Ectodermal cell (in vitro differentiated cells): Measurements from ENCODE around the gene PDE11A. TPM values are rescaled to one million over a fixed set of nuclear protein-coding genes. Genes with fewer than 3 reads are reported as not detected.
A peak's percentile ranks its signal among the peaks of the same experiment; 100 is the strongest.

ENCODE experiments used
- H3K27ac ChIP-seq: 2 replicates; pipeline ENCODE4 v1.7.0; 2013; ENCODE audit warnings: mild to moderate bottlenecking, low read depth, low read length; ENCODE audit not compliant: insufficient read depth, poor library complexity, severe bottlenecking
- H3K27me3 ChIP-seq: 2 replicates; pipeline ENCODE4 v1.7.0; 2013; ENCODE audit warnings: mild to moderate bottlenecking, low read length; ENCODE audit not compliant: insufficient read depth, control insufficient read depth, poor library complexity, severe bottlenecking
- H3K36me3 ChIP-seq: one replicate; pipeline ENCODE4 v1.7.0; 2013; ENCODE audit warnings: low read length; ENCODE audit not compliant: control insufficient read depth, insufficient read depth
- H3K4me1 ChIP-seq: one replicate; pipeline ENCODE4 v1.7.0; 2013; ENCODE audit warnings: low read length; ENCODE audit not compliant: control insufficient read depth, insufficient read depth
- H3K4me3 ChIP-seq: 2 replicates; pipeline ENCODE4 v1.7.0; 2013; ENCODE audit warnings: low read depth, low read length, control low read depth; ENCODE audit not compliant: insufficient read depth
- H3K9me3 ChIP-seq: 2 replicates; pipeline ENCODE4 v1.7.0; 2013; ENCODE audit warnings: mild to moderate bottlenecking, low read length, moderate library complexity; ENCODE audit not compliant: control insufficient read depth
- WGBS, 2 experiments: methylation state at CpG; one replicate each; pipeline ENCODE4 v1.1.7; 2013; ENCODE audit warnings: missing lambda C conversion rate in 2 of 2; 5-methylcytosine and 5-hydroxymethylcytosine counted together
- polyA plus RNA-seq, 4 experiments: library from polyadenylated mRNA; stranded (reverse); fragments of 50-300 nt; gene quantifications; one replicate each; pipeline ENCODE4 v1.2.3, GENCODE V29; 2013

Gene PDE11A
- polyA plus RNA-seq (2013, experiment 1 of 4) = 0.83 TPM
- 0.53 TPM for polyA plus RNA-seq (2013, experiment 2 of 4)
- 1.2 TPM for polyA plus RNA-seq (2013, experiment 3 of 4)
- 0.85 TPM for polyA plus RNA-seq (2013, experiment 4 of 4)

GRCh38 chr2:178072383-178073301 lies at the start of gene PDE11A:
PDE11A (minus strand) TSS chr2:178072777; CDS start chr2:178072437, 340 bp downstream.
- Histone ChIP-seq H3K36me3 (no peaks in the 10 kb centered on the region), H3K27me3 (peaks cover 23% of the 10 kb centered on the region), H3K27ac (peak within 1 kb of the TSS; percentile 26), H3K4me3 (peak within 1 kb of the TSS; percentile 60), H3K9me3 (no peaks in the 10 kb centered on the region), H3K4me1 (peaks cover 3% of the 10 kb centered on the region)
- 6% methylated on average over 44 of the region's 44 CpGs for WGBS, 2 experiments

GRCh38 chr2:178119179-178119922 lies 46.8 kb upstream of the PDE11A start:
- Histone ChIP-seq H3K27ac (no peak overlapping the region), H3K9me3 (no peaks in the 10 kb centered on the region), H3K36me3 (no peaks in the 10 kb centered on the region), H3K4me1 (no peaks in the 10 kb centered on the region), H3K27me3 (no peaks in the 10 kb centered on the region), H3K4me3 (no peak overlapping the region)
- 91 to 92% methylated on average over 3 of the region's 3 CpGs for WGBS, 2 experiments

GRCh38 chr2:178117725-178118124 lies 45.1 kb upstream of the PDE11A start:
- Histone ChIP-seq H3K27ac (no peak overlapping the region), H3K36me3 (no peaks in the 10 kb centered on the region), H3K9me3 (no peaks in the 10 kb centered on the region), H3K4me3 (no peak overlapping the region), H3K27me3 (no peaks in the 10 kb centered on the region), H3K4me1 (no peaks in the 10 kb centered on the region)
- 100% methylated on average over 1 of the region's 1 CpG; no CpG with 5 or more reads in 1 of the 2 experiments for WGBS, 2 experiments

- Histone ChIP-seq H3K36me3 (no peaks in the 10 kb centered on the region), H3K4me1 (no peaks in the 10 kb centered on the region), H3K27ac (no peak overlapping the region), H3K4me3 (no peak overlapping the region), H3K27me3 (no peaks in the 10 kb centered on the region), H3K9me3 (no peaks in the 10 kb centered on the region)
These were observed 42.7 kb upstream of the PDE11A start for GRCh38 chr2:178115271-178115670.

GRCh38 chr2:178114462-178114861 lies 41.9 kb upstream of the PDE11A start:
- H3K36me3 ChIP-seq = no peaks in the 10 kb centered on the region
- H3K9me3 ChIP-seq = no peaks in the 10 kb centered on the region
- no peaks in the 10 kb centered on the region for H3K4me1 ChIP-seq
- no peak overlapping the region for H3K27ac ChIP-seq
- 89 to 93% methylated on average over 2 of the region's 2 CpGs for WGBS, 2 experiments
- no peaks in the 10 kb centered on the region for H3K27me3 ChIP-seq
- H3K4me3 ChIP-seq = no peak overlapping the region

- no peaks in the 10 kb centered on the region for H3K27me3 ChIP-seq
- H3K4me3 ChIP-seq = peak within 1 kb of the TSS; percentile 84
- no peak within 1 kb of the TSS for H3K27ac ChIP-seq
- no peaks in the 10 kb centered on the region for H3K4me1 ChIP-seq
- H3K36me3 ChIP-seq = no peaks in the 10 kb centered on the region
- H3K9me3 ChIP-seq = no peaks in the 10 kb centered on the region
- WGBS, 2 experiments = 2% methylated on average over 60 of the region's 60 CpGs
These were observed 39.9 kb upstream of the PDE11A start, which contains the start of gene RBM45 for GRCh38 chr2:178112202-178113152. RBM45 (plus strand) TSS chr2:178112437; CDS start chr2:178112547, 110 bp downstream.

- 95 to 100% methylated on average over 1 of the region's 1 CpG for WGBS, 2 experiments
- H3K36me3 ChIP-seq = no peaks in the 10 kb centered on the region
- no peaks in the 10 kb centered on the region for H3K9me3 ChIP-seq
- no peaks in the 10 kb centered on the region for H3K27me3 ChIP-seq
- no peak overlapping the region for H3K27ac ChIP-seq
- no peaks in the 10 kb centered on the region for H3K4me1 ChIP-seq
- no peak overlapping the region for H3K4me3 ChIP-seq
These were observed 39.2 kb upstream of the PDE11A start for GRCh38 chr2:178111743-178112142.

- H3K27me3 ChIP-seq = no peaks in the 10 kb centered on the region
- no peaks in the 10 kb centered on the region for H3K9me3 ChIP-seq
- H3K36me3 ChIP-seq = no peaks in the 10 kb centered on the region
- no peaks in the 10 kb centered on the region for H3K4me1 ChIP-seq
- no peak overlapping the region for H3K4me3 ChIP-seq
- no peak overlapping the region for H3K27ac ChIP-seq
- WGBS, 2 experiments = 91 to 97% methylated on average over 3 of the region's 4 CpGs
These were observed 38.1 kb upstream of the PDE11A start for GRCh38 chr2:178110681-178111080.

GRCh38 chr2:178109813-178110212 lies 37.2 kb upstream of the PDE11A start:
- WGBS, 2 experiments = no CpG with 5 or more reads among the region's 1 CpG
- H3K36me3 ChIP-seq = no peaks in the 10 kb centered on the region

More at GRCh38 chr2:178109813-178110212, 37.2 kb upstream of the PDE11A start:
- no peak overlapping the region for H3K27ac ChIP-seq
- H3K9me3 ChIP-seq = no peaks in the 10 kb centered on the region
- no peaks in the 10 kb centered on the region for H3K4me1 ChIP-seq
- no peaks in the 10 kb centered on the region for H3K27me3 ChIP-seq
- H3K4me3 ChIP-seq = no peak overlapping the region
